Cortex of kidney (tissue), 1 donor: ENCODE measurements around the gene GPR21.

Experiments
- DNase-seq: peaks from one replicate; lab custom pipeline; 2025; lab: John Stamatoyannopoulos, UW

The GPR21 gene

DNA sequence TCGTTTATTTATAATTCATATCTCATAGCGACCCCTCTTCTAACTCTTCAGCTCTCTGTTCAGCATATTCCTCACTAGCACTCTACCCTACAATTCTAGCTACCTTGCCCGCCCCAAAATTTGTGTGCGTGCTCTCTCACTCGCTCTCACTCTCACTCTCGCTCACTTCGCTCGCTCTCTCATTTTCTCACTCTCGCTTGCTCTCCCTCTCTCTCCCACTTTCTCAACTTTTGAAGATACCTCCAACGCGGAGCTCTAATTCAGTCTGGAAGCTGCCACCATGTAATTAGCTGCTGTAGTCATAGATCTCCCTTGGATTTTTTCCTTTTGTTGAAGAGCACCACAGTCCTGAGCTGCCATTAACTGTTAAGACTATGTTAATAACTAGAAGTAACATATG is 30.4 kb downstream of the GPR21 start:
- no peak for DNase-seq

DNA sequence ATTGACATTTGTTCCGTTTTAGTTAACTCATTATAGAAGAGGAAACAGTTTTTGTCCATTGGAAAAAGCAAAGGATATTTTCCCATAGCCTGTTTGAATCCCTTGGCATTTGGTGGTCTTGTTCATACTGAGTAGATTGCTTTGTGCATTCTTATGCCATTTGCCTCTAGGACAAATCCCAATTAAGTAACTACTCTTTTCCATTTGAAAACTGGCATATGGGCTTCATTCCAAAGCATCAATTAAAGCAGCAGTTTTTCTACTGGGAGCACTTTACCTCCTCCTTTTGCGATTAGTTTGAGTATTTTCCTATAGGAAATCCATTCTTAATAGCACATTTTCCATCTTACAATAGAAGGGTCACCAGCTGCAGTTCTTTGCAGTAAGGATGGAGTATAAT is 31.2 kb downstream of the GPR21 start:
- no peak for DNase-seq

DNA sequence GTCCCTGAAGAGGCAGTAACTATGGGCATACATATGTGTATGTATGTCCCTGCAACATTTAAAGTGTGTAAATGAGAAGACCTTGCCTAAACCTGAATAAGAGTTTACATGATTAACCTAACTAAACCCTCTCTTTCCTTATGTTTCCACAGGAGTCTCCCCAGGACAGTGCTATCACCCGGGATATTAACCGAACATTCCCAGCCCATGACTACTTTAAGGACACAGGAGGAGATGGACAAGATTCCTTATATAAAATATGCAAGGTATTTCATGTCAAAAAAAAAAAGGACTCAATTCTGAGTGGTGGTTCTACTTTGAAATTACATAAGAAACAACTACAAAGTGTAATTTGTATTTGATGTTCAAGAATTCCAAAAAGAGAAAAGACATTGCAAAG is 31.7 kb downstream of the GPR21 start:
- no peak for DNase-seq

DNA sequence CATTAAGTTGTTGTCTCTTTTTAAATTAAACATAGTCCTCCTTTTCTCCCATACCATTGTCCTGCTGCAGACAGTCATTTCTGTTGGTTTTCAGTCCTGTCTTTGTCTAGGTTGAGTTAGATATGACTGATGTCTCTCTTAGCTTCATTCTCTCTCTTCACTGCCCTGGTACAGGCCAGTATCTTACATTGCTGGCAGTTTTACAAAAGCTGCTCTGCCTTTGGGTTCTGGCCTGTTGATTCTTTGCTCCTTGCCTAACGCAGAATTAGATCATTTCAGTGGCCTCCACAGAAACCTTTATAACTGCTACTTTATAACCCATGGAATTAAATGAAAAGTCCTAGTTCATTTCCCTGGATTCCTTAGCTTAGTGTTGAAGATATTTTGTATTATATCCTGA is 33.7 kb downstream of the GPR21 start:
- DNase-seq, result no peak

DNA sequence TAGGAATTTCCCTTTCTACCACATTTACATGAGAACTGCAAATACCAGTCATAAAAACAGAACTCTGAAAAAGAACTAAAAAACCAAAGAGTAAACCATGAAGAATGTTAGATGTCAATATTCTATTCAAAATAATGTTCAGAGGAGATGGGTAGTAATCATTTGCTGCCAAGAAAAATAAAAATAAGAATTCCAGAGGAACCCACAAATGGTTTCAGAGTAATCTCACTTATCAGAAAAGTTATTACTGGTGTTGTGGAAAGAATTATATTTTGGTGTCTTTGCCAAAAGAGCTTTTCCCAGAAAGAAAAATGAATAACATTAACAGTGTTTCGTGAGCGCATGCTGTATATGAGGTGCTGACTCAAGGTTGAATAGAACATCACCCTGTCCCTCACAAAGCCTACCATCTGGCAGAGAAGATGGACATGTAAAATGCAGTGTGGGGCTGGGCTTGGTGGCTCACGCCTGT is 35.6 kb downstream of the GPR21 start:
- no peak for DNase-seq

DNA sequence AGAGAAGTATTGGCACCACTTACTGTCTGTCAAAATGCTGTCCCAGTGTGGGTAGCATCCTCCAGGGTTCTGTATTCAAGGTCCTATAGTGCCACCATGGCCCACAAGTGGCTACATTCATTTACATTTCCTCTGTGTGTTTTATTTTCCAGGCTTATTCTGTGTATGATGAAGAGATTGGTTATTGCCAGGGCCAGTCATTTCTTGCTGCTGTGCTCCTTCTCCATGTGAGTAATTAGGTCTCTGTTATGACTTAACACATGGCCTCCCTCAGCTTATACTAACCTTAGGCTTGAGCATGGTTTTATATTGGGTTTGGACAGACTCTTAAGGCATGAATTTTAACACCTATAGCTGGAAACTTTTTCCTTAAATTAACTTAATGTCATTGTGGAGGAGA is 36.7 kb downstream of the GPR21 start:
- DNase-seq, result no peak

DNA sequence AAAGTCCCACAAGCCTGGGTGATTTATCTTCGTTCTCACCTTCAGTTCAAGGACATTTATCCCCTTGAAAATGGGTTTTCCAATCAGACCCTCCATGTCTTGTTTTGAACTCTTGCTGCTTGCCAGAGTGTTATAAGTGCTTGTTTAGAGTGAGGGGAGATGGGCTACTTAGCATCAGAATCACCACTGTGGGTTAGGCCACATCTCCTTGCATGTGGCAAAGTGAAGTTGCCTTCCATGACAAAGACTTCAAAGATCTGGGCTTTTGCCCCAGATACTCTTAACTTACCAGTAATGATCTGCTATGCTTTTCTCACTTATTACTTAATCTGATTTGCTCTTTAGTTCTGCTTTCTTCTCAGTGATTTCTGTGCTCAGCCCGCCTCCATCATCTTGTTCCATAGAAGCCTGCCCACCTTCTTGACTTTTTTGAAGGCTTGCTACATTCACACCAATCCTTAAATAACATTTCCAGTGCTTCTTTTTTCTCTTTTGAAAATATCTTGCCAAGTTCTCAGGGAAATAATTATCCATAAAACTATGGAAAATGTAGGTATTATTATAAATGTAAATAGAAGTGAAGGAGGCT is 39.0 kb downstream of the GPR21 start:
- DNase-seq, result no peak

DNA sequence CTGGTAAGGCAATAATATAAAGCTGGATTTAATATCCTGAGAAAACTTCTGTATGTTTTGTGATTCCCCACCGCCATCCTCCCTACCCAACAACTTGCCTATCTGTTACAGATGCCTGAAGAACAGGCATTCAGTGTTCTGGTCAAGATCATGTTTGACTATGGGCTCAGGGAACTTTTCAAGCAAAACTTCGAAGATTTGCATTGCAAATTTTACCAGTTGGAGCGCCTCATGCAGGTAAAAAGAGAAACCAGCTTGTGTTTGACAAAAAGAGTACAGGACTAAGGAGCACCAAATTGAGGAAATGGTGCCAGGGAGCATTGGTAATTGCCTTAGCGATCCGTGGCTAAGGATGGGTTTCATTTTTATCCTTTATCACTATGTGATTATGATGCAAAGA is 40.0 kb downstream of the GPR21 start:
- DNase-seq, result no peak

DNA sequence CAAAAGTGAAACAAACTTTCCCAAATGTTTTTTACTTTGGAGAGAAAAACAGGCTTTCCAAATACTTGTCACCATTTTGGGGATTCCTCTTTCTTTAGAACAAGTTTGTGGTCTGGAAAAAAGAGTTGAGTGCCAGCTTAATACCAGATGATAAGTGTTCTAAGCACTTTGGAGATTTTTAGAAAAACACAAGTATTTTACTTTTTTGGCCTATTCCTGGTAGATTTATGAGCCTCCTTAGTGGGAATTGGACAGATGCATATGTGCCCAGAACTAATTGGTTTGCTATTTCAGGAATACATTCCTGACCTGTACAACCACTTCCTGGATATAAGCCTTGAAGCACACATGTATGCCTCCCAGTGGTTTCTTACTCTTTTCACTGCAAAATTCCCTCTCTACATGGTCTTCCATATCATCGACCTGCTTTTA is 40.5 kb downstream of the GPR21 start:
- no peak for DNase-seq

DNA sequence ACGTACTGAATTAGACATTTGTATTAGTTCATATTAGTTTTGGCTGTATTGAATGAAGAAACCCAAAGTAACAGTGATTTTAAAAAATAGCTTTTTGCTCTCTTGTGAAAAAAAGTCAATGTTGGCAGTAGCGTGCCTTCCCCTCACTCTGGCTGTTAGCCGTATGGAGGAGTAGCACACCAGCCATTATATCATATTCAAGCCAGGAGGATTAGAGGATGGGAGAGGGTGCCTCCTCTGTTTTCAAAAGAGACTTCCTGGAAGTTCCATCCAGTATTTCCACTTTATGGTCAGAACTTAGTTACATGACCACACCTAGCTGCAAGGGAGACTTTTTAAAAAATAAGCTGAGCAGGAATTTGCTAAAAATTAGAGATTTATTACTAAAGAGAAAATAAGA is 41.2 kb downstream of the GPR21 start:
- DNase-seq, result no peak

DNA sequence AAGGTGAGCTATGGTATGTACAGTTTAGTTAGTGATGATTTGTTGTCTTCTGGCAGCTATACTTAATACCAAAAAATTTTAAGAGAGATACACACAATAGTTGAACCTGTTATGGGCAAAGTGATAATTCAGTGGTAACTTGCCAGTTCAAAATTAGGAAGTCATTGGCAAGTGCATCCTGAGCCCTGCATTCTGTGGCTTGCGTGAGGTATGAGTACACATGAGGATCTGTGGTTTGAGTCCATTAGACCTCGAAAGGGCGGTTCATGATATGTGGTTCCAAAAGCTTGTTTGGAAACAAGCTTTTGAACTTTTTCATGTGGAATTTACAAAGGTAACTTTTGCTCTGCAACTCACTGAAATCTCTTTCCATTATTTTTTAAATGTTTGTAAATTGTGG is 47.0 kb downstream of the GPR21 start:
- no peak for DNase-seq

DNA sequence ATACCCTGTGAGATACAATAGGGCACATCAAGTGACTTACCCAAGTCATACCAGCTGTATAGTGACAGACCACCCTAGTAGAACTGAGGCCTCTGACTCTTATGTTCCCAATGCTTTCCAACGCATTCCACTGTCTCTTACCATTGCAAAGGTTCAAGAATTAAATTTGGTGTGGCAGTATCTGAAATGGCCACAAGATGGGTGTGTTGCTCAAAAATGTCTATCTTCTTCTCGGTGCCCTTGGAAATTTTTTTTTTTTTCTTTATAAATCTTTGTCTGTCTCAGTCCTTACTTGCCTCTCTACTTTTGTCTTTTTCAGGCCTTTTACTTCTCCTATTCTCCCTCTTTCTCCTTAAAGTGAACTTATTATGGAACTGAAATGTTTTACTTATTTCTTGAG is 48.4 kb downstream of the GPR21 start:
- no peak for DNase-seq

DNA sequence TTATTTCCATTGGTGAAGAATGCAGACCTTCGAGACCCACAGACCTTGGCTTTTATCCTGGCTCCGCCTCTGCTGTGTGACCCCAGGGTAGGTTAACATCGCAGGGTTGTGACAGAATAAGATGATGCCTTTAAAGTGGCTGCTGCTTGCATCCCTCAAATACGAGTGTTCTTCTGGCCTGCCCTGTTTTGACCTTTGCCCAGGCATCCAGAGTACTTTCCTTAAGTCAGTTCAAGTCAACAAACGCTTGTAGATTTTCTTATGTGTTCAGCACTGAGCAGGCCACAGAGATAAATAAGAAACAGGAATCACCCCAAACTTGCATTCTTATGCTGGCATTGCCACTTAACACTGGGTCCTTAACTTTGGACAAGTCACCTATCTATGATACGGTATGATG is 50.2 kb downstream of the GPR21 start:
- no peak for DNase-seq

DNA sequence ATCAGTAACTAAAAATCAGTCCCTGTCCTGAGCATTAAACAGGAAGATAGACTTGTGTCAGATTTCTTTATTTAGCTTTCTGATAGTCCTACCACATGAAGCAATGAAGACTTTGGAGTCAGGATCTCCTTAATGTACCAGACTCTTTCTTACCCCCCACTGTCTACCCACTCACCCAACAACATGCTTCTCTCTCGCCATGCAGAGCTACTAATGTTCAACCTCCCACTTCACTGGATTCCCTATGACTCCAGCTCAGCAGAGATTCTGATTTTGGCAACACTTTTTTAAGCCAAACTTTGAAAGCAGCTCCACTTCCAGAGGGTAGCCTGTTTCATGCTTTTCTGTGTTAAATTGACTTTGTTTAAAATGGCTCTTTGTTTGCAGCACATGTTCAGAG is 50.8 kb downstream of the GPR21 start:
- no peak for DNase-seq
